ENCODE measurements around the gene CACNA1I. TPM values are rescaled to one million over a fixed set of nuclear protein-coding genes. Genes with fewer than 3 reads are reported as not detected.

CACNA1I gene
- total RNA-seq, 1 experiment from 2014 or later, result 2.1 TPM

DNA sequence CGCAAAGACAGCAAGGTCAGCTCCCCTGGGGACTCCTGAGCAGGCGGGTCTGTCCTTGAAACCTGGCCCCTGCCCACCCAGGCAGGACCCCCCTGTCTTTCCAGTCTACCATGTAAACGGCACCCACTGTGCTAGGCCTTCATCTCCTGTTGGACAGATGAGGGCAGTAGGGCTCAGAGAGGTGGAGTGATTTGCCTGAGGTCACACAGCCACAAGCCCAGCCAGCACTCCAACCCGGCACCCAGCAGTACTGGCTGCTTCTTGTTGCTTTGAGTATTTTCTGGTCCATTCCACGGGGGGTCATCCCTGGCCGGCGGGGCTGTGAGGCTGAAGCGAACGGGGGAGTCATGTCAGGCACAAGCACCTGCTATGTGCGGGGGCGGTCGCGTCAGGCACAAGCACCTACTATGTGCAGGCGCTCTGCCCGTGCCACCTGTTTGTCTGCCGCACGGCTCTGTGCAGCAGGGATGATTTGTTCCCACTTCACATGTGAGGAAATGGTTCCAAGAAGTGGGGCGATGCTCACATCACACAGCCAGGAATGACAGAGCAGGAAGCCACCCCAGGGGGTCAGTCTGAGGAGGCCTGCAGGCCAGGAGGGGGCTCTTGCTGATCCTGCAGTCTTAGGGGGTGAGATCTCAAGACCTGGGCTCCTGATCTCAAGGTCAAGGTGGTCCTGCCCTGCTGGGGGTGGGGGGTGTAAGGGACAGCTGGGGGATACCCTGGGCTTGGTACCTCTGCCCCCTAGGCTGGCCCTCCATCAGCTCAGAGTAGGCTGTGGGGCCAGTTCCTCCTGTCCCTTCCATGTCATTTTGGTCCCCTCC is 110.7 kb downstream of the CACNA1I start:
- ChIA-PET CTCF (no interaction called here), POLR2A (no interaction called here)
- Mint-ChIP-seq H3K9me3 (no peaks in the 10 kb centered on the region), H3K27me3 (ENCODE audit: low read depth) (no peaks in the 10 kb centered on the region), H3K4me3 (no peak overlapping the region), H3K4me1 (peaks cover 3% of the 10 kb centered on the region; the same call in 1 of the 2 replicates), H3K36me3 (peaks cover 9% of the 10 kb centered on the region; the same call in 1 of the 2 replicates), H3K27ac (no peak overlapping the region)
- ATAC-seq, result no peak
- DNase-seq (ENCODE audit: low spot score), result no peak
- TF ChIP-seq ETV6 (CRISPR knock-in tag; IDR thresholded peaks at IDR 0.05) (no peak), NR2C2 (CRISPR knock-in tag; IDR thresholded peaks at IDR 0.05) (no peak), ZNF219 (CRISPR knock-in tag; IDR thresholded peaks at IDR 0.05; ENCODE audit: borderline replicate concordance) (no peak), JAZF1 (CRISPR knock-in tag; IDR thresholded peaks at IDR 0.05) (no peak), NR3C1 (CRISPR knock-in tag; conservative IDR thresholded peaks at IDR 0.05; ENCODE audit: low read depth) (no peak), FOXJ3 (CRISPR knock-in tag; IDR thresholded peaks at IDR 0.05; ENCODE audit: borderline replicate concordance) (no peak), PREB (CRISPR knock-in tag; IDR thresholded peaks at IDR 0.05; ENCODE audit: borderline replicate concordance) (no peak), ERG (CRISPR knock-in tag; IDR thresholded peaks at IDR 0.05) (no peak), CDX4 (CRISPR knock-in tag; IDR thresholded peaks at IDR 0.05; ENCODE audit: borderline replicate concordance) (no peak), ZNF396 (CRISPR knock-in tag; IDR thresholded peaks at IDR 0.05; ENCODE audit: borderline replicate concordance) (no peak), RORB (CRISPR knock-in tag; IDR thresholded peaks at IDR 0.05) (no peak), ZNF138 (CRISPR knock-in tag; conservative IDR thresholded peaks at IDR 0.05) (no peak), TCF7 (CRISPR knock-in tag; IDR thresholded peaks at IDR 0.05; ENCODE audit: low read depth) (no peak), GABPB1 (CRISPR knock-in tag; IDR thresholded peaks at IDR 0.05) (no peak), CREM (CRISPR knock-in tag; IDR thresholded peaks at IDR 0.05) (no peak)
- TF ChIP-seq, protein P1, sequence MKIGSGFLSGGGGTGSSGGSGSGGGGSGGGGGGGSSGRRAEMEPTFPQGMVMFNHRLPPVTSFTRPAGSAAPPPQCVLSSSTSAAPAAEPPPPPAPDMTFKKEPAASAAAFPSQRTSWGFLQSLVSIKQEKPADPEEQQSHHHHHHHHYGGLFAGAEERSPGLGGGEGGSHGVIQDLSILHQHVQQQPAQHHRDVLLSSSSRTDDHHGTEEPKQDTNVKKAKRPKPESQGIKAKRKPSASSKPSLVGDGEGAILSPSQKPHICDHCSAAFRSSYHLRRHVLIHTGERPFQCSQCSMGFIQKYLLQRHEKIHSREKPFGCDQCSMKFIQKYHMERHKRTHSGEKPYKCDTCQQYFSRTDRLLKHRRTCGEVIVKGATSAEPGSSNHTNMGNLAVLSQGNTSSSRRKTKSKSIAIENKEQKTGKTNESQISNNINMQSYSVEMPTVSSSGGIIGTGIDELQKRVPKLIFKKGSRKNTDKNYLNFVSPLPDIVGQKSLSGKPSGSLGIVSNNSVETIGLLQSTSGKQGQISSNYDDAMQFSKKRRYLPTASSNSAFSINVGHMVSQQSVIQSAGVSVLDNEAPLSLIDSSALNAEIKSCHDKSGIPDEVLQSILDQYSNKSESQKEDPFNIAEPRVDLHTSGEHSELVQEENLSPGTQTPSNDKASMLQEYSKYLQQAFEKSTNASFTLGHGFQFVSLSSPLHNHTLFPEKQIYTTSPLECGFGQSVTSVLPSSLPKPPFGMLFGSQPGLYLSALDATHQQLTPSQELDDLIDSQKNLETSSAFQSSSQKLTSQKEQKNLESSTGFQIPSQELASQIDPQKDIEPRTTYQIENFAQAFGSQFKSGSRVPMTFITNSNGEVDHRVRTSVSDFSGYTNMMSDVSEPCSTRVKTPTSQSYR (CRISPR knock-in tag; IDR thresholded peaks at IDR 0.05), result no peak
- TF ChIP-seq, protein P2, sequence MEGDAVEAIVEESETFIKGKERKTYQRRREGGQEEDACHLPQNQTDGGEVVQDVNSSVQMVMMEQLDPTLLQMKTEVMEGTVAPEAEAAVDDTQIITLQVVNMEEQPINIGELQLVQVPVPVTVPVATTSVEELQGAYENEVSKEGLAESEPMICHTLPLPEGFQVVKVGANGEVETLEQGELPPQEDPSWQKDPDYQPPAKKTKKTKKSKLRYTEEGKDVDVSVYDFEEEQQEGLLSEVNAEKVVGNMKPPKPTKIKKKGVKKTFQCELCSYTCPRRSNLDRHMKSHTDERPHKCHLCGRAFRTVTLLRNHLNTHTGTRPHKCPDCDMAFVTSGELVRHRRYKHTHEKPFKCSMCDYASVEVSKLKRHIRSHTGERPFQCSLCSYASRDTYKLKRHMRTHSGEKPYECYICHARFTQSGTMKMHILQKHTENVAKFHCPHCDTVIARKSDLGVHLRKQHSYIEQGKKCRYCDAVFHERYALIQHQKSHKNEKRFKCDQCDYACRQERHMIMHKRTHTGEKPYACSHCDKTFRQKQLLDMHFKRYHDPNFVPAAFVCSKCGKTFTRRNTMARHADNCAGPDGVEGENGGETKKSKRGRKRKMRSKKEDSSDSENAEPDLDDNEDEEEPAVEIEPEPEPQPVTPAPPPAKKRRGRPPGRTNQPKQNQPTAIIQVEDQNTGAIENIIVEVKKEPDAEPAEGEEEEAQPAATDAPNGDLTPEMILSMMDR (IDR thresholded peaks at IDR 0.05), result no peak
- TF ChIP-seq, protein P3, sequence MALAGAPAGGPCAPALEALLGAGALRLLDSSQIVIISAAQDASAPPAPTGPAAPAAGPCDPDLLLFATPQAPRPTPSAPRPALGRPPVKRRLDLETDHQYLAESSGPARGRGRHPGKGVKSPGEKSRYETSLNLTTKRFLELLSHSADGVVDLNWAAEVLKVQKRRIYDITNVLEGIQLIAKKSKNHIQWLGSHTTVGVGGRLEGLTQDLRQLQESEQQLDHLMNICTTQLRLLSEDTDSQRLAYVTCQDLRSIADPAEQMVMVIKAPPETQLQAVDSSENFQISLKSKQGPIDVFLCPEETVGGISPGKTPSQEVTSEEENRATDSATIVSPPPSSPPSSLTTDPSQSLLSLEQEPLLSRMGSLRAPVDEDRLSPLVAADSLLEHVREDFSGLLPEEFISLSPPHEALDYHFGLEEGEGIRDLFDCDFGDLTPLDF (CRISPR knock-in tag; IDR thresholded peaks at IDR 0.05), result no peak
